ENCODE measurements around the gene ECI1. TPM values are rescaled to one million over a fixed set of nuclear protein-coding genes. Genes with fewer than 3 reads are reported as not detected.
"Not testable (repeated sequence)": the region's sequence is repeated elsewhere in the genome, so short reads cannot be mapped to it uniquely, and the experiment has no call there.

The ECI1 gene
- total RNA-seq, 1 donor from 2014 or later: 40.4 TPM

DNA sequence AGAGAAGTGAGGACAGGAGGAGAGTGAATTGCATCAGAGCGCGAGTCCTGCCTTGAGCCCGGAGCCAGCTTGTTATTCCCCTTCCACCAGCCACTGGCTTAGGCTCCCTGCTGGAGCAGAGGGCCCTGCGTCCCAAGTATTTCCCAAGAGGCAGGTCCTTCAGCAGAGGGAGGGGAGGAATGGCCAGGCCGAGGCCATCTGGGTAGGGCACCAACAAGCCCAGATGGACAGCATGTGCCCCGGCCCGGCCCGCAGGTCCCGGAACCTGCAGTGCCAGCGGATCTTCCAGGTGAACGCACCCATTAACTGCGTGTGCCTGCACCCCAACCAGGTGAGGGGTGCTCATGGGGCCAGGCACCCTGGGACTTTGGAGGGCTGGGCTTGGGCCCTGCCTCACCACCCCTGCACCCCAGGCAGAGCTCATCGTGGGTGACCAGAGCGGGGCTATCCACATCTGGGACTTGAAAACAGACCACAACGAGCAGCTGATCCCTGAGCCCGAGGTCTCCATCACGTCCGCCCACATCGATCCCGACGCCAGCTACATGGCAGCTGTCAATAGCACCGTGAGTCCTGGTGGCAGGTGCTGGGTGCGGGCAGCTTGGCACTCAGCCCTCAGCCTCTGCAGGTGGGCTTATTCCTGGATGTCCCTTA lies 44.5 kb downstream of the ECI1 start:
- Mint-ChIP-seq H3K4me3 (ENCODE audit: low read depth) (peak overlapping the region; percentile 74), H3K36me3 (ENCODE audit: low read depth) (peaks cover 30% of the 10 kb centered on the region), H3K27ac (peak overlapping the region; percentile 25), H3K27me3 (ENCODE audit: low read depth) (peaks cover 6% of the 10 kb centered on the region), H3K9me3 (no peaks in the 10 kb centered on the region), H3K4me1 (ENCODE audit: low read depth) (peaks cover 19% of the 10 kb centered on the region)
- no peak for DNase-seq (ENCODE audit: low spot score)
- intact Hi-C loops (cut with micrococcal nuclease): no loop called here

GRCh38 chr16:2206420-2206779 lies 45.0 kb downstream of the ECI1 start:
- H3K4me1 Mint-ChIP-seq (ENCODE audit: low read depth): peaks cover 18% of the 10 kb centered on the region
- no peak for DNase-seq (ENCODE audit: low spot score)
- peak overlapping the region; percentile 74 for H3K4me3 Mint-ChIP-seq (ENCODE audit: low read depth)
- peaks cover 10% of the 10 kb centered on the region for H3K27me3 Mint-ChIP-seq (ENCODE audit: low read depth)
- H3K27ac Mint-ChIP-seq: peak overlapping the region; percentile 44
- no peaks in the 10 kb centered on the region for H3K9me3 Mint-ChIP-seq
- peaks cover 26% of the 10 kb centered on the region for H3K36me3 Mint-ChIP-seq (ENCODE audit: low read depth)
- intact Hi-C loops (cut with micrococcal nuclease): no loop called here

DNA sequence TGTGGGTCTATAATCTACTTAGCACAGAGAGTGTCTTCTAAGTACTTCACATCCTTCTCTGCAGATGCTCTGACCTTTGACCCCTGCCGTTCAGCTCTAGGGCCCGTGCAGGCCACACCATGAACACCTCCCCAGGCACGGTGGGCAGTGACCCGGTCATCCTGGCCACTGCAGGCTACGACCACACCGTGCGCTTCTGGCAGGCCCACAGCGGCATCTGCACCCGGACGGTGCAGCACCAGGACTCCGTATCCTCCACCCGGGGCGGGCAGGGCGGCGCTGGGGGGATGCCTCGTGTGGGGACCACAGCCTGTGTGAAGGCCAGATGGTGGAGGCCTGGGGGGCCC lies 45.4 kb downstream of the ECI1 start:
- Mint-ChIP-seq H3K4me3 (ENCODE audit: low read depth) (peak overlapping the region; percentile 74), H3K27ac (peak overlapping the region; percentile 69), H3K4me1 (ENCODE audit: low read depth) (peaks cover 18% of the 10 kb centered on the region), H3K36me3 (ENCODE audit: low read depth) (peaks cover 26% of the 10 kb centered on the region), H3K27me3 (ENCODE audit: low read depth) (peaks cover 10% of the 10 kb centered on the region), H3K9me3 (no peaks in the 10 kb centered on the region)
- intact Hi-C loops (cut with micrococcal nuclease): loop anchor here (1.0 kb wide), 1 partner anchor 17 kb away; the partner anchor contains the start of gene E4F1
- no peak for DNase-seq (ENCODE audit: low spot score)

- H3K4me3 Mint-ChIP-seq (ENCODE audit: low read depth): peak within 1 kb of the TSS; percentile 81
- H3K4me1 Mint-ChIP-seq (ENCODE audit: low read depth): peaks cover 18% of the 10 kb centered on the region
- H3K27me3 Mint-ChIP-seq (ENCODE audit: low read depth): peaks cover 12% of the 10 kb centered on the region
- peak; percentile 89 for DNase-seq (ENCODE audit: low spot score)
- H3K27ac Mint-ChIP-seq: peak within 1 kb of the TSS; percentile 69
- peaks cover 26% of the 10 kb centered on the region for H3K36me3 Mint-ChIP-seq (ENCODE audit: low read depth)
- intact Hi-C loops (cut with micrococcal nuclease): loop anchor here (1.0 kb wide), 1 partner anchor 18 kb away; the partner anchor contains the start of gene E4F1
- H3K9me3 Mint-ChIP-seq: no peaks in the 10 kb centered on the region
Observed at GRCh38 chr16:2205104-2205966, 46.1 kb downstream of the ECI1 start, which contains the start of gene MLST8. Gene MLST8, plus strand, starts transcription at chr16:2205454. Its CDS starts 632 bp downstream, at chr16:2206086.

- Mint-ChIP-seq H3K4me1 (ENCODE audit: low read depth) (peaks cover 18% of the 10 kb centered on the region), H3K27ac (peak overlapping the region; percentile 24), H3K27me3 (ENCODE audit: low read depth) (peaks cover 18% of the 10 kb centered on the region), H3K36me3 (ENCODE audit: low read depth) (peaks cover 26% of the 10 kb centered on the region), H3K4me3 (ENCODE audit: low read depth) (peak overlapping the region; percentile 81), H3K9me3 (no peaks in the 10 kb centered on the region)
- no peak for DNase-seq (ENCODE audit: low spot score)
- intact Hi-C loops (cut with micrococcal nuclease): loop anchor here (1.0 kb wide), 1 partner anchor 19 kb away; the partner anchor contains the start of gene E4F1
Observed at GRCh38 chr16:2204416-2205103, 46.8 kb downstream of the ECI1 start.

- H3K9me3 Mint-ChIP-seq; DNase-seq (ENCODE audit: low spot score); H3K27ac Mint-ChIP-seq; intact Hi-C loops (cut with micrococcal nuclease): not testable (repeated sequence)
- peaks cover 19% of the 10 kb centered on the region for H3K36me3 Mint-ChIP-seq (ENCODE audit: low read depth)
- peak overlapping the region; percentile 50 for H3K4me3 Mint-ChIP-seq (ENCODE audit: low read depth)
- H3K27me3 Mint-ChIP-seq (ENCODE audit: low read depth): peaks cover 28% of the 10 kb centered on the region
- H3K4me1 Mint-ChIP-seq (ENCODE audit: low read depth): peaks cover 18% of the 10 kb centered on the region
Observed at GRCh38 chr16:2203119-2203688, 48.2 kb downstream of the ECI1 start.

GRCh38 chr16:2200313-2200712 lies 51.1 kb downstream of the ECI1 start:
- H3K9me3 Mint-ChIP-seq: no peaks in the 10 kb centered on the region
- intact Hi-C loops (cut with micrococcal nuclease): no loop called here
- no peak overlapping the region for H3K27ac Mint-ChIP-seq
- H3K27me3 Mint-ChIP-seq (ENCODE audit: low read depth): peaks cover 40% of the 10 kb centered on the region
- H3K4me3 Mint-ChIP-seq (ENCODE audit: low read depth): no peak overlapping the region
- DNase-seq (ENCODE audit: low spot score): no peak
- peaks cover 8% of the 10 kb centered on the region for H3K4me1 Mint-ChIP-seq (ENCODE audit: low read depth)
- H3K36me3 Mint-ChIP-seq (ENCODE audit: low read depth): no peaks in the 10 kb centered on the region

DNA sequence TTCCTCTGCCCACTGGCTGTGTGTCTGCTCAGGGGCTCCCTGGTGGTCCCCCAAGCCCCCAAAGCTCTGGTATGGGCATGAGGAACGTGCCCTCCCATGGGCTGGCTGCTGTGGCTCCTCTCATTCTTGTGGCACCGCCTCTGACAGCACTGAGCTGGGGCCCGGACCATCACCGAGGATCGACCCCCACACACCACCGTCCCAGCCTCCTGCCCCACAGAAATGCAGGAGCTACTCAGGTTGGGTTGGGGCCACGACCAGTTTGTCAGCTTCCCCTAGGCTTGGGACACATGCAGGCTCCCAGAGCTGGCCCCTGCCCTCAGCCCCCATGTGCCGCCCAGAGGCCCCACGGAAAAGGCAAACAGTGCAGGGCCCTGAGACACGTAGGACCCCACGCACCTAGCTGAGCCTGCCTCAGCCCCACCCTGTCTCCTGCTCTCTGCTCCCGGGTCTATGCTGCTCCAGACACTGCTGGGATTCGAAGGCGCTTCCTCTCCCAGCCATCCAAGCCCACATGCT lies 51.7 kb downstream of the ECI1 start:
- Mint-ChIP-seq H3K27me3 (ENCODE audit: low read depth) (peaks cover 46% of the 10 kb centered on the region), H3K36me3 (ENCODE audit: low read depth) (no peaks in the 10 kb centered on the region), H3K4me1 (ENCODE audit: low read depth) (peaks cover 6% of the 10 kb centered on the region), H3K4me3 (ENCODE audit: low read depth) (no peak overlapping the region), H3K27ac (no peak overlapping the region), H3K9me3 (no peaks in the 10 kb centered on the region)
- no peak for DNase-seq (ENCODE audit: low spot score)
- intact Hi-C loops (cut with micrococcal nuclease): no loop called here

GRCh38 chr16:2199095-2199494 lies 52.3 kb downstream of the ECI1 start:
- Mint-ChIP-seq H3K27me3 (ENCODE audit: low read depth) (peaks cover 47% of the 10 kb centered on the region), H3K36me3 (ENCODE audit: low read depth) (no peaks in the 10 kb centered on the region), H3K9me3 (no peaks in the 10 kb centered on the region), H3K4me1 (ENCODE audit: low read depth) (peaks cover 2% of the 10 kb centered on the region), H3K4me3 (ENCODE audit: low read depth) (no peak overlapping the region), H3K27ac (no peak overlapping the region)
- intact Hi-C loops (cut with micrococcal nuclease): no loop called here
- DNase-seq (ENCODE audit: low spot score): no peak

- Mint-ChIP-seq H3K27ac (no peak overlapping the region), H3K9me3 (no peaks in the 10 kb centered on the region), H3K36me3 (ENCODE audit: low read depth) (no peaks in the 10 kb centered on the region), H3K4me1 (ENCODE audit: low read depth) (no peaks in the 10 kb centered on the region), H3K27me3 (ENCODE audit: low read depth) (peaks cover 49% of the 10 kb centered on the region), H3K4me3 (ENCODE audit: low read depth) (peak overlapping the region; percentile 37)
- no peak for DNase-seq (ENCODE audit: low spot score)
- intact Hi-C loops (cut with micrococcal nuclease): no loop called here
Observed at GRCh38 chr16:2198283-2198682, 53.1 kb downstream of the ECI1 start.

- H3K9me3 Mint-ChIP-seq: no peaks in the 10 kb centered on the region
- H3K36me3 Mint-ChIP-seq (ENCODE audit: low read depth): no peaks in the 10 kb centered on the region
- intact Hi-C loops (cut with micrococcal nuclease): no loop called here
- no peaks in the 10 kb centered on the region for H3K4me1 Mint-ChIP-seq (ENCODE audit: low read depth)
- H3K27me3 Mint-ChIP-seq (ENCODE audit: low read depth): peaks cover 49% of the 10 kb centered on the region
- H3K4me3 Mint-ChIP-seq (ENCODE audit: low read depth): no peak overlapping the region
- no peak for DNase-seq (ENCODE audit: low spot score)
- no peak overlapping the region for H3K27ac Mint-ChIP-seq
Observed at GRCh38 chr16:2197765-2198164, 53.6 kb downstream of the ECI1 start.

DNA sequence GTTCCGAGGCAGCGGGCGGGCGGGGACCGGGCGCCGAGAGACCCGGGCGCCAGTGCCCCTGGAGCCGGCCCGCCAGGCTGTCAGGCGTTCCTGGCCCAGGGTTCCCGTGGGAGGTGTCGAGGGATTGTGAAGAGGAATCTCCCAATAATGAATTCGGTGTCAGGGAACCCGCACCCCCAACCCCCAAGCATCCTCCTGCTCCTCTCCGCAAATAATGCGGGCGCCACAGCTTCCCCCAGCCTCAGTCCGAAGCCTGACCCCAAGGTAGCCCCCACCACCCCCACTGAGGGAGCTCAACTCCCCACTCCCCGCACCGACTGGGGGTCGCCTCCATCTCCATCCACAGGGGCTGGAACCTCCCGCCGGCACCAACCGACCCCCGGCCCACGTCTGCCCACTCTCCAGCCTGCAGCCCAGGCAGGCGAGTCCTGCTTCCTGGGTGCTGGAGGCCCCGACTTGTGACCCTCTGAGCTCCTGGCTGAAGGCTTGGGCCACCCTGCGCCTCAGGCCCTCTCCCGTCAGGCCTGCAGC lies 54.3 kb downstream of the ECI1 start:
- H3K4me3 Mint-ChIP-seq (ENCODE audit: low read depth): peak overlapping the region; percentile 47
- no peaks in the 10 kb centered on the region for H3K36me3 Mint-ChIP-seq (ENCODE audit: low read depth)
- intact Hi-C loops (cut with micrococcal nuclease): no loop called here
- peaks cover 47% of the 10 kb centered on the region for H3K27me3 Mint-ChIP-seq (ENCODE audit: low read depth)
- no peak overlapping the region for H3K27ac Mint-ChIP-seq
- H3K9me3 Mint-ChIP-seq: no peaks in the 10 kb centered on the region
- no peaks in the 10 kb centered on the region for H3K4me1 Mint-ChIP-seq (ENCODE audit: low read depth)
- no peak for DNase-seq (ENCODE audit: low spot score)
